ENCODE measurements around the gene CLK3. TPM values are rescaled to one million over a fixed set of nuclear protein-coding genes. Genes with fewer than 3 reads are reported as not detected.

CLK3 gene
- polyA plus RNA-seq, 1 experiment, result 58.3 TPM

GRCh38 chr15:74648051-74648842 lies 32.6 kb downstream of the CLK3 start:
- CTCF ChIA-PET, result interaction anchor here (1.4 to 2.4 kb wide), 3 partner anchors 13 to 120 kb away, joined by 4 to 14 read pairs (median 9); no protein-coding TSS in a partner anchor
- Histone ChIP-seq H3K27me3 (ENCODE audit: control insufficient read depth, insufficient read depth, low read length) (no peaks in the 10 kb centered on the region), H3K36me3 (ENCODE audit: control insufficient read depth, insufficient read depth, low read length) (0 out of 2 replicates have a peak, but pooled peaks cover 1% of the 10 kb centered on the region), H3K4me3 (ENCODE audit: low read depth, low read length) (no peak overlapping the region)
- POLR2A ChIA-PET, result no interaction called here
- DNase-seq (ENCODE audit: low read depth), result no peak
- TF ChIP-seq, protein P1, sequence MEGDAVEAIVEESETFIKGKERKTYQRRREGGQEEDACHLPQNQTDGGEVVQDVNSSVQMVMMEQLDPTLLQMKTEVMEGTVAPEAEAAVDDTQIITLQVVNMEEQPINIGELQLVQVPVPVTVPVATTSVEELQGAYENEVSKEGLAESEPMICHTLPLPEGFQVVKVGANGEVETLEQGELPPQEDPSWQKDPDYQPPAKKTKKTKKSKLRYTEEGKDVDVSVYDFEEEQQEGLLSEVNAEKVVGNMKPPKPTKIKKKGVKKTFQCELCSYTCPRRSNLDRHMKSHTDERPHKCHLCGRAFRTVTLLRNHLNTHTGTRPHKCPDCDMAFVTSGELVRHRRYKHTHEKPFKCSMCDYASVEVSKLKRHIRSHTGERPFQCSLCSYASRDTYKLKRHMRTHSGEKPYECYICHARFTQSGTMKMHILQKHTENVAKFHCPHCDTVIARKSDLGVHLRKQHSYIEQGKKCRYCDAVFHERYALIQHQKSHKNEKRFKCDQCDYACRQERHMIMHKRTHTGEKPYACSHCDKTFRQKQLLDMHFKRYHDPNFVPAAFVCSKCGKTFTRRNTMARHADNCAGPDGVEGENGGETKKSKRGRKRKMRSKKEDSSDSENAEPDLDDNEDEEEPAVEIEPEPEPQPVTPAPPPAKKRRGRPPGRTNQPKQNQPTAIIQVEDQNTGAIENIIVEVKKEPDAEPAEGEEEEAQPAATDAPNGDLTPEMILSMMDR (IDR thresholded peaks at IDR 0.05; ENCODE audit: insufficient read depth, low read depth, low read length), result no peak

DNA sequence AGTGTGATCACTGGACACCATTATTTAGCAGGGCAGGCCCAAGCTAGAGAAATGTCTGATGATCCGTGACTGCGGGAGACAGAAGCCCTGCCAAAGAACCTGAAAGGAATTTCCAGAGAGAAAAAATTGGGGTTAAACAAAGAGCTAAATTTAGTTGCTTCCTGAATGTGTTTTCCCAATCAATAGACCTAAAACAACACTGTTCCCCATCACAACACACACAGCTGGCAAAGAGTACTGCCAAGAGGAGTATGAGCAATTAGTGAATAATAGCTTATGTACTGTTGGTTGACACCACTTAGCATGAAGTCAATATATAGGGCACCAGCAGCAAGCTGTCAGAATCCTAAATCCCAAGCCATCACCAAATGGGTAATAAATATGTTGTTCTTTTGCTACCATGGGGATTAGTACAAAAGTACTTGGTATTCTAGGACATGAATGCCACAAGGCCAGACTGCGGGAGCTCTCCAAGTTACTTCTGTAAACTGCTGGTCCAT lies 35.7 kb downstream of the CLK3 start:
- POLR2A ChIA-PET, result no interaction called here
- TF ChIP-seq, protein P1 (IDR thresholded peaks at IDR 0.05; ENCODE audit: insufficient read depth, low read depth, low read length), result no peak
- 0 out of 2 replicates have a peak, but pooled peaks cover 1% of the 10 kb centered on the region for H3K36me3 ChIP-seq (ENCODE audit: control insufficient read depth, insufficient read depth, low read length)
- no peak for DNase-seq (ENCODE audit: low read depth)
- H3K4me3 ChIP-seq (ENCODE audit: low read depth, low read length), result no peak overlapping the region
- CTCF ChIA-PET, result interaction anchor here (0.5 to 5.3 kb wide), 6 partner anchors 10 to 126 kb away, joined by 3 to 21 read pairs (median 6); no protein-coding TSS in a partner anchor
- no peaks in the 10 kb centered on the region for H3K27me3 ChIP-seq (ENCODE audit: control insufficient read depth, insufficient read depth, low read length)

- peak; percentile 63 for DNase-seq (ENCODE audit: low read depth)
- CTCF ChIA-PET, result interaction anchor here (1.3 to 5.3 kb wide), 4 partner anchors 10 to 115 kb away, joined by 3 to 21 read pairs (median 7); no protein-coding TSS in a partner anchor
- Histone ChIP-seq H3K27me3 (ENCODE audit: control insufficient read depth, insufficient read depth, low read length) (no peaks in the 10 kb centered on the region), H3K36me3 (ENCODE audit: control insufficient read depth, insufficient read depth, low read length) (0 out of 2 replicates have a peak, but pooled peaks cover under 1% of the 10 kb centered on the region), H3K4me3 (ENCODE audit: low read depth, low read length) (no peak overlapping the region)
- POLR2A ChIA-PET, result no interaction called here
- TF ChIP-seq, protein P1 (IDR thresholded peaks at IDR 0.05; ENCODE audit: insufficient read depth, low read depth, low read length), result no peak
Observed at GRCh38 chr15:74653426-74654102, 37.9 kb downstream of the CLK3 start.

- TF ChIP-seq, protein P1 (IDR thresholded peaks at IDR 0.05; ENCODE audit: insufficient read depth, low read depth, low read length), result no peak
- Histone ChIP-seq H3K36me3 (ENCODE audit: control insufficient read depth, insufficient read depth, low read length) (no peaks in the 10 kb centered on the region), H3K4me3 (ENCODE audit: low read depth, low read length) (no peak overlapping the region), H3K27me3 (ENCODE audit: control insufficient read depth, insufficient read depth, low read length) (no peaks in the 10 kb centered on the region)
- no peak for DNase-seq (ENCODE audit: low read depth)
- ChIA-PET POLR2A (no interaction called here), CTCF (interaction anchor here (4.8 to 5.3 kb wide), 2 partner anchors 20 to 24 kb away, joined by 14 to 21 read pairs; no protein-coding TSS in a partner anchor)
Observed at GRCh38 chr15:74655424-74655823, 39.8 kb downstream of the CLK3 start.

All from BJ (cell line).